H1 (cell line): ENCODE results near the gene RND3. TPM values are rescaled to one million over a fixed set of nuclear protein-coding genes. Genes with fewer than 3 reads are reported as not detected.

ENCODE experiments used
- CTCF ChIA-PET: fragments of 300-600 bp; sonication (Branson Sonifier 250); formaldehyde crosslinking; loops from one replicate; lab custom pipeline; 2021; ENCODE audit not compliant: partially characterized antibody; lab: Charles Lee
- POLR2A ChIA-PET: fragments of 300-600 bp; sonication (Branson Sonifier 250); formaldehyde crosslinking; loops from one replicate; lab custom pipeline; 2021; ENCODE audit warnings: inconsistent platforms; ENCODE audit not compliant: partially characterized antibody; lab: Charles Lee
- DNase-seq, 2 experiments: peaks; one replicate each; pipeline versions ENCODE4 v3.0.0 to v3.0.0-alpha.2; 2010 to 2022; ENCODE audit warnings: low spot score in 2 of 2, low read depth in 1 of 2, mixed read lengths in 1 of 2
- FAIRE-seq: peaks from 2 replicates; lab custom pipeline; 2011; peaks lifted over from hg19 to GRCh38; lab: Jason Lieb, UNC
- H2AFZ ChIP-seq: 2 replicates; pipeline ENCODE4 v1.8.1; 2012; ENCODE audit warnings: low read length, inconsistent platforms
- H2AK5ac ChIP-seq: 2 replicates; pipeline ENCODE4 v1.6.1; 2013; ENCODE audit warnings: low read depth, low read length
- H2BK120ac ChIP-seq: replicated peaks from 2 replicates; pipeline ENCODE3; 2013; ENCODE audit warnings: low read depth, low read length, inconsistent platforms
- H2BK12ac ChIP-seq: 2 replicates; pipeline ENCODE4 v1.6.1; 2013; ENCODE audit warnings: low read depth, low read length
- H2BK15ac ChIP-seq: 2 replicates; pipeline ENCODE4 v1.6.1; 2013; ENCODE audit warnings: low read length
- H2BK20ac ChIP-seq: 2 replicates; pipeline ENCODE4 v1.6.1; 2013; ENCODE audit warnings: low read length
- H2BK5ac ChIP-seq: 2 replicates; pipeline ENCODE4 v1.6.1; 2013; ENCODE audit warnings: low read depth, low read length
- H3K14ac ChIP-seq: 2 replicates; pipeline ENCODE4 v1.6.1; 2013; ENCODE audit warnings: inconsistent platforms; ENCODE audit not compliant: insufficient read length
- H3K18ac ChIP-seq: 2 replicates; pipeline ENCODE4 v1.6.1; 2013; ENCODE audit warnings: low read length; ENCODE audit errors: extremely low read depth
- H3K23ac ChIP-seq: 2 replicates; pipeline ENCODE4 v1.6.1; 2013; ENCODE audit warnings: inconsistent platforms; ENCODE audit not compliant: insufficient read length
- H3K23me2 ChIP-seq: 2 replicates; pipeline ENCODE4 v1.6.1; 2013; ENCODE audit warnings: low read depth, low read length
- H3K27ac ChIP-seq: 2 replicates; pipeline ENCODE4 v1.6.1; 2011; ENCODE audit warnings: low read depth, low read length, inconsistent platforms
- H3K27me3 ChIP-seq, 4 experiments: replicated peaks in 1 of 4; 1 replicate in 1 of 4; 2 replicates in 3 of 4; pipeline versions ENCODE4 v1.6.1 to v1.8.1; 2011 to 2013; ENCODE audit warnings: low read length in 3 of 4, mild to moderate bottlenecking in 3 of 4, inconsistent platforms in 2 of 4, mixed read lengths in 2 of 4, moderate library complexity in 1 of 4; ENCODE audit not compliant: control insufficient read depth in 3 of 4, insufficient read depth in 3 of 4; ENCODE audit errors: extremely low read depth in 1 of 4
- H3K36me3 ChIP-seq, 4 experiments: 2 replicates each; pipeline versions ENCODE4 v1.6.1 to v1.8.1; 2011 to 2013; ENCODE audit warnings: mild to moderate bottlenecking in 4 of 4, low read length in 3 of 4, moderate library complexity in 2 of 4, control low read depth in 1 of 4, inconsistent platforms in 1 of 4; ENCODE audit not compliant: insufficient read depth in 4 of 4, control insufficient read depth in 2 of 4
- H3K4ac ChIP-seq: replicated peaks from 2 replicates; pipeline ENCODE3; 2013; ENCODE audit warnings: low read length, low read depth, mixed read lengths, inconsistent platforms; ENCODE audit not compliant: insufficient read length
- H3K4me1 ChIP-seq, 4 experiments: replicated peaks in 1 of 4; 1 replicate in 1 of 4; 2 replicates in 3 of 4; pipeline versions ENCODE4 v1.6.1 to v1.8.1; 2011 to 2013; ENCODE audit warnings: low read length in 3 of 4, inconsistent platforms in 2 of 4, mixed read lengths in 1 of 4; ENCODE audit not compliant: insufficient read depth in 4 of 4, control insufficient read depth in 3 of 4
- H3K4me2 ChIP-seq, 2 experiments: 2 replicates each; pipeline versions ENCODE4 v1.6.1 to v1.8.1; 2011 to 2013; ENCODE audit warnings: low read depth in 2 of 2, low read length in 2 of 2, control low read depth in 1 of 2, inconsistent platforms in 1 of 2, mild to moderate bottlenecking in 1 of 2; ENCODE audit not compliant: insufficient read depth in 1 of 2
- H3K4me3 ChIP-seq, 4 experiments: fragments of 200-600, 300-600 bp in 1 of 4; sonication (generic), shearing (Covaris generic), sonication (Bioruptor Twin) in 1 of 4; 2 replicates each; pipeline versions ENCODE4 v1.5.1 to v1.8.1; 2011 to 2016; ENCODE audit warnings: low read length in 4 of 4, low read depth in 3 of 4, control low read depth in 2 of 4, inconsistent platforms in 2 of 4, mild to moderate bottlenecking in 2 of 4, mixed read lengths in 1 of 4, moderate library complexity in 1 of 4; ENCODE audit not compliant: insufficient read depth in 2 of 4; ENCODE audit errors: extremely low read depth in 1 of 4
- H3K56ac ChIP-seq: replicated peaks from 2 replicates; pipeline ENCODE3; 2013; ENCODE audit warnings: low read depth, mild to moderate bottlenecking, mixed read lengths, low read length, inconsistent platforms; ENCODE audit not compliant: insufficient read length
- H3K79me1 ChIP-seq: 2 replicates; pipeline ENCODE4 v1.6.1; 2013; ENCODE audit warnings: low read depth, low read length, control low read depth
- H3K79me2 ChIP-seq, 2 experiments: 2 replicates each; pipeline versions ENCODE4 v1.6.1 to v1.8.1; 2012 to 2013; ENCODE audit warnings: low read length in 2 of 2, mild to moderate bottlenecking in 2 of 2, inconsistent platforms in 1 of 2; ENCODE audit not compliant: insufficient read depth in 2 of 2, control insufficient read depth in 1 of 2
- H3K9ac ChIP-seq, 4 experiments: replicated peaks in 1 of 4; 1 replicate in 1 of 4; 2 replicates in 3 of 4; pipeline versions ENCODE4 v1.6.1 to v1.8.1; 2011 to 2013; ENCODE audit warnings: low read depth in 3 of 4, low read length in 3 of 4, control low read depth in 2 of 4, mild to moderate bottlenecking in 2 of 4, moderate library complexity in 2 of 4, inconsistent platforms in 1 of 4; ENCODE audit errors: extremely low read depth in 1 of 4
- H3K9me3 ChIP-seq, 2 experiments: 2 replicates each; pipeline versions ENCODE4 v1.6.1 to v1.8.1; 2012 to 2013; ENCODE audit warnings: mild to moderate bottlenecking in 2 of 2, moderate library complexity in 2 of 2, control low read depth in 1 of 2, inconsistent platforms in 1 of 2, low read depth in 1 of 2, low read length in 1 of 2, mixed read lengths in 1 of 2; ENCODE audit not compliant: insufficient read depth in 2 of 2
- H4K20me1 ChIP-seq, 2 experiments: replicated peaks in 1 of 2; 2 replicates each; pipeline versions ENCODE3 to v1.8.1; 2011 to 2013; ENCODE audit warnings: inconsistent platforms in 2 of 2, low read length in 2 of 2, mild to moderate bottlenecking in 1 of 2; ENCODE audit not compliant: insufficient read depth in 2 of 2, control insufficient read depth in 1 of 2
- H4K5ac ChIP-seq: 2 replicates; pipeline ENCODE4 v1.6.1; 2013; ENCODE audit warnings: low read length, low read depth, mixed read lengths, inconsistent platforms; ENCODE audit not compliant: insufficient read length
- H4K8ac ChIP-seq: 2 replicates; pipeline ENCODE4 v1.8.0; 2013; ENCODE audit warnings: mild to moderate bottlenecking, moderate library complexity, low read length, inconsistent platforms; ENCODE audit not compliant: insufficient read depth; ENCODE audit errors: extremely low read depth
- H4K91ac ChIP-seq: replicated peaks from 2 replicates; pipeline ENCODE3; 2013; ENCODE audit warnings: low read length, mixed read lengths, inconsistent platforms; ENCODE audit not compliant: insufficient read length
- EGR1 ChIP-seq: IDR thresholded peaks from 2 replicates; pipeline ENCODE4 v1.6.1; 2011; ENCODE audit warnings: low read depth, low read length, borderline replicate concordance
- EZH2 ChIP-seq: fragments of 200-600 bp; sonication (generic); IDR thresholded peaks from 2 replicates; pipeline ENCODE4 v1.7.1; 2012; ENCODE audit warnings: low read depth, mild to moderate bottlenecking, moderate library complexity, low read length, inconsistent platforms; ENCODE audit not compliant: severe bottlenecking
- GABPA ChIP-seq: IDR thresholded peaks from 2 replicates; pipeline ENCODE4 v1.6.1; 2011; ENCODE audit warnings: mild to moderate bottlenecking, low read length, moderate library complexity, borderline replicate concordance; ENCODE audit not compliant: insufficient read depth
- HDAC2 ChIP-seq, 2 experiments: fragments of 300-600 bp in 1 of 2; sonication (generic) in 1 of 2; IDR thresholded peaks; 2 replicates each; pipeline ENCODE4 v1.6.1; 2011 to 2012; ENCODE audit warnings: low read depth in 2 of 2, low read length in 2 of 2, mild to moderate bottlenecking in 2 of 2, moderate library complexity in 2 of 2, borderline replicate concordance in 1 of 2, inconsistent platforms in 1 of 2
- WGBS, 2 experiments: shearing (Covaris generic) in 1 of 2; methylation state at CpG; one replicate each; pipeline versions ENCODE4 v1.1.6 to v1.1.7; 2013 to 2015; ENCODE audit warnings: low lambda C conversion rate in 2 of 2, mixed read lengths in 2 of 2, inconsistent platforms in 1 of 2, low coverage in 1 of 2, missing lambda C conversion rate in 1 of 2; ENCODE audit not compliant: insufficient replicate concordance in 2 of 2, insufficient coverage in 1 of 2, insufficient read length in 1 of 2; ENCODE audit errors: extremely low coverage in 1 of 2, missing lambda C conversion rate in 1 of 2; 5-methylcytosine and 5-hydroxymethylcytosine counted together
- polyA plus RNA-seq, 7 experiments: library from polyadenylated mRNA; depleted of rRNA in 3 of 7; stranded (reverse) in 5 of 7; unstranded in 2 of 7; fragments of >200 nt in 5 of 7; fragments of 200-250 nt in 2 of 7; gene quantifications; 1 replicate in 5 of 7; 2 replicates in 1 of 7; 4 replicates in 1 of 7; pipeline versions ENCODE4 v1.2.1 to v1.2.3, GENCODE V29; 2011 to 2013; ENCODE audit warnings: missing spikeins in 2 of 7, mixed read lengths in 2 of 7
- total RNA-seq: library from RNA; stranded (reverse); fragmentation: NEBNext Ultra II Directional; extraction: Animal tissue kit (Norgen Biotek cat#: 25700); gene quantifications from 2 replicates; pipeline ENCODE4 v1.2.1, GENCODE V29; 2021

Gene RND3
- total and polyA plus RNA-seq, 2 of the 8 experiments (the other 6 are each of a cell fraction or from before 2014, with no cell fraction given): 12.2 to 25.6 TPM

GRCh38 chr2:150441226-150441625, 46.2 kb downstream of the RND3 start:
- Histone ChIP-seq H3K4me1 (no peaks in the 10 kb centered on the region), H4K91ac (no peak overlapping the region), H3K36me3 (no peaks in the 10 kb centered on the region), H3K9ac (no peak overlapping the region), H3K14ac (no peak overlapping the region), H3K79me1 (no peaks in the 10 kb centered on the region), H4K8ac (no peak overlapping the region), H2AFZ (no peak overlapping the region), H3K4ac (no peak overlapping the region), H4K20me1 (no peaks in the 10 kb centered on the region), H2BK12ac (no peak overlapping the region), H3K9me3 (no peaks in the 10 kb centered on the region), H2BK5ac (no peak overlapping the region), H3K27ac (no peak overlapping the region), H3K23ac (no peak overlapping the region), H3K27me3 (no peaks in the 10 kb centered on the region), H3K18ac (no peak overlapping the region), H2BK15ac (no peak overlapping the region), H3K23me2 (no peaks in the 10 kb centered on the region; the same call in 1 of the 2 replicates), H3K56ac (no peak overlapping the region), H2BK20ac (no peak overlapping the region), H3K79me2 (no peaks in the 10 kb centered on the region), H3K4me3 (no peak overlapping the region), H2BK120ac (no peak overlapping the region), H2AK5ac (no peak overlapping the region), H3K4me2 (no peak overlapping the region), H4K5ac (no peak overlapping the region)
- TF ChIP-seq EZH2 (no peak), EGR1 (no peak), GABPA (no peak), HDAC2 (IDR thresholded peaks at IDR 0.05; ENCODE audit: borderline replicate concordance in 1 of 2, low read depth in 2 of 2, low read length in 2 of 2) (no peak)
- ChIA-PET CTCF (interaction anchor here (0.5 to 1.7 kb wide), 2 partner anchors 16 to 29 kb away, joined by 3 to 6 read pairs; no protein-coding TSS in a partner anchor), POLR2A (no interaction called here)
- WGBS, 2 experiments: 47% methylated on average over 2 of the region's 2 CpGs; no CpG with 5 or more reads in 1 of the 2 experiments
- no peak for DNase-seq
- FAIRE-seq: no peak
